Kidney epithelial cell (primary cell): Measurements from ENCODE around the gene ARCN1. TPM values are rescaled to one million over a fixed set of nuclear protein-coding genes. Genes with fewer than 3 reads are reported as not detected.

ENCODE experiments used
- DNase-seq: peaks from one replicate; pipeline ENCODE4 v3.0.0-alpha.2; 2010; ENCODE audit warnings: low read depth
- H3K27me3 ChIP-seq: 2 replicates; pipeline ENCODE4 v1.6.0; 2011; ENCODE audit warnings: low read length; ENCODE audit not compliant: control insufficient read depth, insufficient read depth
- H3K36me3 ChIP-seq: 2 replicates; pipeline ENCODE4 v1.5.1; 2011; ENCODE audit warnings: low read length; ENCODE audit not compliant: control insufficient read depth, insufficient read depth
- H3K4me3 ChIP-seq: 2 replicates; pipeline ENCODE4 v1.5.1; 2011; ENCODE audit warnings: low read depth, mild to moderate bottlenecking, control low read depth, low read length
- CTCF ChIP-seq: IDR thresholded peaks from 2 replicates; pipeline ENCODE4 v1.5.1; 2011; ENCODE audit warnings: mild to moderate bottlenecking, moderate library complexity, low read length, control low read depth, inconsistent platforms; ENCODE audit not compliant: insufficient read depth, poor library complexity, severe bottlenecking
- total RNA-seq: library from RNA; depleted of rRNA; stranded (reverse); fragments of >200 nt; gene quantifications from 2 replicates; pipeline ENCODE4 v1.2.3, GENCODE V29; 2015

Gene ARCN1
- 122 and 127 TPM in 2 replicates for total RNA-seq

GRCh38 chr11:118572061-118572980, at the start of gene ARCN1:
Gene ARCN1, plus strand, starts transcription at chr11:118572409. Its CDS starts 139 bp downstream, at chr11:118572548.
- H3K36me3 ChIP-seq: no peaks in the 10 kb centered on the region
- peak; percentile 7 for DNase-seq
- no peak for TF ChIP-seq CTCF
- H3K4me3 ChIP-seq: peak within 1 kb of the TSS; percentile 100
- no peaks in the 10 kb centered on the region for H3K27me3 ChIP-seq

- Histone ChIP-seq H3K36me3 (peaks cover 6% of the 10 kb centered on the region), H3K27me3 (no peaks in the 10 kb centered on the region), H3K4me3 (no peak overlapping the region)
- DNase-seq: no peak
- peak; percentile 60 for TF ChIP-seq CTCF
These were observed 49.6 kb upstream of the ARCN1 start for GRCh38 chr11:118522571-118523072.

- TF ChIP-seq CTCF: no peak
These were observed 47.9 kb upstream of the ARCN1 start for GRCh38 chr11:118524356-118524755.

GRCh38 chr11:118524757-118525470, 47.3 kb upstream of the ARCN1 start:
- H3K36me3 ChIP-seq: peaks cover 5% of the 10 kb centered on the region

More at GRCh38 chr11:118524356-118524755, 47.9 kb upstream of the ARCN1 start:
- Histone ChIP-seq H3K27me3 (no peaks in the 10 kb centered on the region), H3K36me3 (peaks cover 6% of the 10 kb centered on the region), H3K4me3 (no peak overlapping the region)
- no peak for DNase-seq

GRCh38 chr11:118526688-118527087, 45.5 kb upstream of the ARCN1 start:
- Histone ChIP-seq H3K27me3 (no peaks in the 10 kb centered on the region), H3K4me3 (no peak overlapping the region), H3K36me3 (peaks cover 5% of the 10 kb centered on the region)
- no peak for DNase-seq
- TF ChIP-seq CTCF: no peak

More at GRCh38 chr11:118524757-118525470, 47.3 kb upstream of the ARCN1 start:
- no peak for TF ChIP-seq CTCF
- Histone ChIP-seq H3K27me3 (no peaks in the 10 kb centered on the region), H3K4me3 (no peak overlapping the region)
- DNase-seq: no peak
